GM12878 (cell line): ENCODE results near the gene PKP3.

ENCODE experiments used
- JUND ChIP-seq: IDR thresholded peaks from 2 replicates; pipeline ENCODE4 v1.6.1; 2012; ENCODE audit warnings: low read depth, mild to moderate bottlenecking, low read length, improper control_type of control experiment, moderate library complexity
- TF ChIP-seq, protein P1 (sequence below): fragments of 450-650 bp; IDR thresholded peaks from 2 replicates; pipeline ENCODE4 v1.6.1; 2017; ENCODE audit warnings: antibody characterized with exemption, mild to moderate bottlenecking, moderate library complexity

DNA sequence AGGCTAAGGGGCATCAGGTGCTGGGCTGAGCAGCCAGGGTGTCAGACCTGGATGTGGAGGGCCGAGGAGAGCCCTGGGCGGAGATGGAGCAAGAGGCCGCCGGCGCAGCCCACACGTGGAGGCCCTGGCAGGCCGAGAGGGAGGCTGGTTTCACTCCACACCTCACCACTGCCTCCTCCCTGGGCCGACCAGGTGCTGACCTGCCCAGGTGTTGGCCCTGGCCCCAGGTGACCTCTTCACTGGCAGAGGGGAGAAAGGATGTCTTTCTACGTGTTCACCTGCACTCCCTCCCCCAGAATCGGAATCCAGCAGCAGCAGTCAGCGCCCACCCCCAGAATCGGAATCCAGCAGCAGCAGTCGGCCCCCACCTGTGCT is 47.0 kb downstream of the PKP3 start:
- TF ChIP-seq, protein P1, sequence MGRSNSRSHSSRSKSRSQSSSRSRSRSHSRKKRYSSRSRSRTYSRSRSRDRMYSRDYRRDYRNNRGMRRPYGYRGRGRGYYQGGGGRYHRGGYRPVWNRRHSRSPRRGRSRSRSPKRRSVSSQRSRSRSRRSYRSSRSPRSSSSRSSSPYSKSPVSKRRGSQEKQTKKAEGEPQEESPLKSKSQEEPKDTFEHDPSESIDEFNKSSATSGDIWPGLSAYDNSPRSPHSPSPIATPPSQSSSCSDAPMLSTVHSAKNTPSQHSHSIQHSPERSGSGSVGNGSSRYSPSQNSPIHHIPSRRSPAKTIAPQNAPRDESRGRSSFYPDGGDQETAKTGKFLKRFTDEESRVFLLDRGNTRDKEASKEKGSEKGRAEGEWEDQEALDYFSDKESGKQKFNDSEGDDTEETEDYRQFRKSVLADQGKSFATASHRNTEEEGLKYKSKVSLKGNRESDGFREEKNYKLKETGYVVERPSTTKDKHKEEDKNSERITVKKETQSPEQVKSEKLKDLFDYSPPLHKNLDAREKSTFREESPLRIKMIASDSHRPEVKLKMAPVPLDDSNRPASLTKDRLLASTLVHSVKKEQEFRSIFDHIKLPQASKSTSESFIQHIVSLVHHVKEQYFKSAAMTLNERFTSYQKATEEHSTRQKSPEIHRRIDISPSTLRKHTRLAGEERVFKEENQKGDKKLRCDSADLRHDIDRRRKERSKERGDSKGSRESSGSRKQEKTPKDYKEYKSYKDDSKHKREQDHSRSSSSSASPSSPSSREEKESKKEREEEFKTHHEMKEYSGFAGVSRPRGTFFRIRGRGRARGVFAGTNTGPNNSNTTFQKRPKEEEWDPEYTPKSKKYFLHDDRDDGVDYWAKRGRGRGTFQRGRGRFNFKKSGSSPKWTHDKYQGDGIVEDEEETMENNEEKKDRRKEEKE, result no peak
- TF ChIP-seq JUND, result no peak
